Body of pancreas (tissue), 4 donors: ENCODE measurements around the gene RET.

Experiments used
- CTCF ChIP-seq, 7 experiments: fragments of 450-650 bp in 4 of 7; fragments of 200-600 bp in 3 of 7; sonication (generic) in 3 of 7; IDR thresholded peaks; one replicate each; pipeline ENCODE4 v1.5.1; 2016 to 2019; ENCODE audit warnings: antibody characterized with exemption in 7 of 7
- POLR2A ChIP-seq, 3 donors: fragments of 450-650 bp; IDR thresholded peaks; one replicate each; pipeline ENCODE4 v1.6.1; 2016; ENCODE audit warnings: antibody characterized with exemption in 3 of 3, mild to moderate bottlenecking in 2 of 3

- TF ChIP-seq CTCF (IDR thresholded peaks at IDR 0.05) (no peak), POLR2A (IDR thresholded peaks at IDR 0.05) (no peak)
These were observed 89.5 kb downstream of the RET start for GRCh38 chr10:43166207-43166879.
